Keratinocyte (primary cell): ENCODE measurements around the gene AQP2. TPM values are rescaled to one million over a fixed set of nuclear protein-coding genes. Genes with fewer than 3 reads are reported as not detected.

Experiments used
- DNase-seq: peaks from one replicate; pipeline ENCODE4 v3.0.0-alpha.2; 2011; ENCODE audit warnings: low read depth, missing footprints, low spot score
- FAIRE-seq: peaks from 2 replicates; lab custom pipeline; 2011; peaks lifted over from hg19 to GRCh38; lab: Jason Lieb, UNC
- H2AFZ ChIP-seq: 2 replicates; pipeline ENCODE4 v1.6.0; 2012; ENCODE audit warnings: low read length, control low read depth, inconsistent platforms; ENCODE audit not compliant: control insufficient read depth
- H3K27ac ChIP-seq: 2 replicates; pipeline ENCODE4 v1.5.1; 2011; ENCODE audit warnings: low read length; ENCODE audit not compliant: control insufficient read depth, insufficient read depth
- H3K27me3 ChIP-seq: 3 replicates; pipeline ENCODE4 v1.6.0; 2011; ENCODE audit warnings: low read length; ENCODE audit not compliant: control insufficient read depth, insufficient read depth; ENCODE audit errors: extremely low read depth
- H3K36me3 ChIP-seq, 2 experiments: 2 replicates in 1 of 2; 3 replicates in 1 of 2; pipeline ENCODE4 v1.5.1; 2011; ENCODE audit warnings: low read length in 2 of 2, mild to moderate bottlenecking in 1 of 2; ENCODE audit not compliant: control insufficient read depth in 2 of 2, insufficient read depth in 2 of 2; ENCODE audit errors: extremely low read depth in 1 of 2
- H3K4me1 ChIP-seq: 3 replicates; pipeline ENCODE4 v1.5.1; 2011; ENCODE audit warnings: low read length; ENCODE audit not compliant: control insufficient read depth, insufficient read depth; ENCODE audit errors: extremely low read depth
- H3K4me2 ChIP-seq: 3 replicates; pipeline ENCODE4 v1.6.0; 2011; ENCODE audit warnings: low read depth, low read length; ENCODE audit not compliant: control insufficient read depth, insufficient read depth; ENCODE audit errors: extremely low read depth
- H3K4me3 ChIP-seq, 3 experiments: fragments of 200-600 bp in 1 of 3; sonication (generic) in 1 of 3; 2 replicates in 2 of 3; 3 replicates in 1 of 3; pipeline ENCODE4 v1.5.1; 2011 to 2016; ENCODE audit warnings: low read length in 3 of 3, mild to moderate bottlenecking in 3 of 3, control low read depth in 2 of 3, inconsistent platforms in 1 of 3, low read depth in 1 of 3, mixed read lengths in 1 of 3, mixed run types in 1 of 3, moderate library complexity in 1 of 3; ENCODE audit not compliant: control insufficient read depth in 2 of 3, insufficient read depth in 2 of 3; ENCODE audit errors: extremely low read depth in 1 of 3
- H3K79me2 ChIP-seq: 2 replicates; pipeline ENCODE4 v1.6.0; 2012; ENCODE audit warnings: low read length; ENCODE audit not compliant: control insufficient read depth, insufficient read depth
- H3K9ac ChIP-seq: 3 replicates; pipeline ENCODE4 v1.6.0; 2011; ENCODE audit warnings: low read length; ENCODE audit not compliant: control insufficient read depth, insufficient read depth; ENCODE audit errors: extremely low read depth
- H3K9me1 ChIP-seq: 3 replicates; pipeline ENCODE4 v1.6.0; 2011; ENCODE audit warnings: low read length; ENCODE audit not compliant: control insufficient read depth, insufficient read depth; ENCODE audit errors: extremely low read depth
- H3K9me3 ChIP-seq: 2 replicates; pipeline ENCODE4 v1.5.1; 2012; ENCODE audit warnings: low read depth, low read length; ENCODE audit not compliant: control insufficient read depth
- H4K20me1 ChIP-seq: 3 replicates; pipeline ENCODE4 v1.6.0; 2011; ENCODE audit warnings: low read length; ENCODE audit not compliant: control insufficient read depth, insufficient read depth; ENCODE audit errors: extremely low read depth
- CTCF ChIP-seq, 3 experiments: IDR thresholded peaks in 1 of 3; conservative IDR thresholded peaks in 1 of 3; optimal IDR thresholded peaks in 1 of 3; 2 replicates in 2 of 3; 3 replicates in 1 of 3; pipeline versions ENCODE3 to v1.5.1; 2011; ENCODE audit warnings: low read length in 3 of 3, mild to moderate bottlenecking in 3 of 3, moderate library complexity in 2 of 3, control low read depth in 1 of 3, inconsistent platforms in 1 of 3; ENCODE audit not compliant: insufficient read depth in 2 of 3; ENCODE audit errors: extremely low read depth in 1 of 3
- EZH2 ChIP-seq: IDR thresholded peaks from one replicate; pipeline ENCODE4 v1.6.1; 2012; ENCODE audit warnings: inconsistent platforms, mild to moderate bottlenecking, low read length, moderate library complexity
- dilution Hi-C: fragments of 300-500 bp; cut with MboI; formaldehyde crosslinking; loops from one replicate; pipeline ENCODE4 v1.7.0; 2020; ENCODE audit warnings: low sequenced_read_pairs; ENCODE audit not compliant: extremely low pct_ligation_motif_present
- polyA plus RNA-seq, 5 experiments: library from polyadenylated mRNA; depleted of rRNA in 3 of 5; stranded (reverse) in 3 of 5; stranded (forward) in 1 of 5; unstranded in 1 of 5; fragments of >200 nt; gene quantifications; 1 replicate in 1 of 5; 2 replicates in 3 of 5; 3 replicates in 1 of 5; pipeline versions ENCODE4 v1.2.1 to v1.2.3, GENCODE V29; 2011 to 2012; ENCODE audit warnings: missing spikeins in 2 of 5, low read depth in 1 of 5, low replicate concordance in 1 of 5

The AQP2 gene
- polyA plus RNA-seq, 1 donor (not counting 4 experiments of a cell fraction or from before 2014, with no cell fraction given): not detected

- no peak overlapping the region for H3K27ac ChIP-seq
Observed at GRCh38 chr12:49998453-49998852, 47.9 kb downstream of the AQP2 start.

DNA sequence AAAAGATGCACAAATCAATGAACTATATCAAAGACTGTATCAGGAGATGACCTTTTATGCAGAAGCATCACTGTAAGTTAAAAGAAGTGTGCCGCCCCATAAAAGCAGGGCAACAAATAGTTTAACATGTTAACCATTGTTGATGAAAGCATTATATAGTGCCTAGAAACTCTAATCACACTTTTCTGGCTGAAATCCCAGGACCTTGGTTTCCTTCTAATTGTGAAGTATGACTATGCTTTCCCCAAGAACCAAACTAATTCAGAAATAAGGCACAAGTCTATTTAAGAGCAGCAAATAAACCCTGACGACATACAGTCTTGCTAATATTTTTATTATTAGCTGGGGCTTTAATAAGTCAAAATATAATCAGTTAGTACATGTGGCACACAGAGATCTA is 53.1 kb downstream of the AQP2 start:
- H3K9ac ChIP-seq: no peak overlapping the region
- no peak for FAIRE-seq
- no peaks in the 10 kb centered on the region for H4K20me1 ChIP-seq
- H3K4me2 ChIP-seq: no peak overlapping the region
- no peaks in the 10 kb centered on the region for H3K27me3 ChIP-seq
- H3K79me2 ChIP-seq: peaks cover 7% of the 10 kb centered on the region
- H3K4me3 ChIP-seq: no peak overlapping the region
- H3K9me1 ChIP-seq: no peaks in the 10 kb centered on the region
- no peak overlapping the region for H3K27ac ChIP-seq
- no peaks in the 10 kb centered on the region for H3K9me3 ChIP-seq
- no peaks in the 10 kb centered on the region for H3K4me1 ChIP-seq
- peaks cover 9 to 19% of the 10 kb centered on the region in 2 experiments for H3K36me3 ChIP-seq
- no peak for TF ChIP-seq EZH2
- no peak for TF ChIP-seq CTCF (optimal IDR thresholded peaks at IDR 0.05 in 1 of 3, IDR thresholded peaks at IDR 0.05 in 1 of 3, conservative IDR thresholded peaks at IDR 0.05 in 1 of 3; ENCODE audit: extremely low read depth in 1 of 3, insufficient read depth in 2 of 3, low read length in 3 of 3)
- dilution Hi-C loops: loop anchor here (10.0 kb wide), 1 partner anchor 61 kb away; no protein-coding TSS in a partner anchor
- no peak overlapping the region for H2AFZ ChIP-seq
- no peak for DNase-seq

More at GRCh38 chr12:49998453-49998852, 47.9 kb downstream of the AQP2 start:
- Histone ChIP-seq H4K20me1 (no peaks in the 10 kb centered on the region), H3K4me1 (no peaks in the 10 kb centered on the region), H3K27me3 (no peaks in the 10 kb centered on the region), H3K4me2 (no peak overlapping the region), H3K4me3 (no peak overlapping the region), H3K36me3 (peaks cover 0 to 15% of the 10 kb centered on the region in 2 experiments), H3K9ac (no peak overlapping the region), H3K9me3 (no peaks in the 10 kb centered on the region), H3K79me2 (no peaks in the 10 kb centered on the region), H2AFZ (no peak overlapping the region), H3K9me1 (no peaks in the 10 kb centered on the region)
- no peak for TF ChIP-seq EZH2
- no peak for TF ChIP-seq CTCF (optimal IDR thresholded peaks at IDR 0.05 in 1 of 3, IDR thresholded peaks at IDR 0.05 in 1 of 3, conservative IDR thresholded peaks at IDR 0.05 in 1 of 3; ENCODE audit: extremely low read depth in 1 of 3, insufficient read depth in 2 of 3, low read length in 3 of 3)
- dilution Hi-C loops: no loop called here
- DNase-seq (no peak), FAIRE-seq (no peak)
